VCaP (cell line): ENCODE measurements around the gene SYCP3.
A peak's percentile ranks its signal among the peaks of the same experiment; 100 is the strongest.

Source experiments
- H3K27ac ChIP-seq: fragments of 450-650 bp; 2 replicates; pipeline ENCODE4 v1.5.1; 2017
- CTCF ChIP-seq: fragments of 450-650 bp; conservative IDR thresholded peaks from 2 replicates; pipeline ENCODE4 v1.5.1; 2017; ENCODE audit warnings: mild to moderate bottlenecking, moderate library complexity

SYCP3 gene

GRCh38 chr12:101700299-101700820, 38.9 kb downstream of the SYCP3 start:
- TF ChIP-seq CTCF: no peak
- peak overlapping the region; percentile 98 for H3K27ac ChIP-seq

- H3K27ac ChIP-seq: peak overlapping the region; percentile 98
Observed at GRCh38 chr12:101698800-101699347, 40.4 kb downstream of the SYCP3 start.

GRCh38 chr12:101697930-101698799, 41.1 kb downstream of the SYCP3 start:
- no peak for TF ChIP-seq CTCF
- H3K27ac ChIP-seq: peak overlapping the region; percentile 98

More at GRCh38 chr12:101698800-101699347, 40.4 kb downstream of the SYCP3 start:
- TF ChIP-seq CTCF: peak; percentile 35

- no peak for TF ChIP-seq CTCF
- H3K27ac ChIP-seq: peak within 1 kb of the TSS; percentile 98
Observed at GRCh38 chr12:101697197-101697929, 41.9 kb downstream of the SYCP3 start, which contains the start of gene CHPT1. Gene CHPT1, plus strand, starts transcription at chr12:101697640. Its CDS starts 222 bp downstream, at chr12:101697862.

- H3K27ac ChIP-seq: peak overlapping the region; percentile 98
- no peak for TF ChIP-seq CTCF
Observed at GRCh38 chr12:101696251-101697196, 42.7 kb downstream of the SYCP3 start.

- H3K27ac ChIP-seq: peak overlapping the region; percentile 98
- TF ChIP-seq CTCF: no peak
Observed at GRCh38 chr12:101695706-101696105, 43.6 kb downstream of the SYCP3 start.
